GM18951 (cell line): ENCODE data around the gene SLC22A7.
"Not testable (repeated sequence)": the region's sequence is repeated elsewhere in the genome, so short reads cannot be mapped to it uniquely, and the experiment has no call there.

Experiments used
- POLR2A ChIP-seq: IDR thresholded peaks from 4 replicates; pipeline ENCODE4 v1.6.1; 2011; ENCODE audit warnings: mild to moderate bottlenecking; ENCODE audit not compliant: insufficient read length, insufficient read depth; ENCODE audit errors: extremely low read depth
- in situ Hi-C: fragments of 300-500 bp; cut with MboI; formaldehyde crosslinking; loops from one replicate; pipeline ENCODE4 v1.12.0; 2022; ENCODE audit warnings: low sequenced_read_pairs, mixed read lengths, inconsistent platforms; ENCODE audit not compliant: unreplicated experiment

SLC22A7 gene

DNA sequence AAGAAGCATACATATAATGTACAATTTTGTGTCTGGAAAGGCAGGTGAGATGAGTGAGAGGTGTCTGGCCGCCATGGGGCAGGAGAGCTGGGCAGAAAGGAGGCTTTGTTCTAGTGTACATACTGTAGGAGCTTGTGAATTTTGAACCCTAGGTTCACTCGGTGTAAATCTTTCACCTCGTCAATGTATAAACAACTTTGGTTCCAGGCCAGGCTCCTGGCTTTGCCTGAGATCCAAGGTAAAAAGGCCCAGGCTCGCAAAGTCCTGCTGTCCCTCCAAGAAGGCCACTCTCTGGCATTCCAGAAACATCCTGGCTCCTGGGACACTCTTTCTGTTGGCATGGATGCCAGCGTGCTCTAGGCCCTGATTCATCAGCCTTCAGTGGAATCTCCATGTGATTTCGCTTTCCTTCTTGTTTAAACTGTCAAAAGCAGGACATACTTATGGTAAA is 7.1 kb upstream of the SLC22A7 start:
- in situ Hi-C loops: no loop called here
- TF ChIP-seq POLR2A: no peak

DNA sequence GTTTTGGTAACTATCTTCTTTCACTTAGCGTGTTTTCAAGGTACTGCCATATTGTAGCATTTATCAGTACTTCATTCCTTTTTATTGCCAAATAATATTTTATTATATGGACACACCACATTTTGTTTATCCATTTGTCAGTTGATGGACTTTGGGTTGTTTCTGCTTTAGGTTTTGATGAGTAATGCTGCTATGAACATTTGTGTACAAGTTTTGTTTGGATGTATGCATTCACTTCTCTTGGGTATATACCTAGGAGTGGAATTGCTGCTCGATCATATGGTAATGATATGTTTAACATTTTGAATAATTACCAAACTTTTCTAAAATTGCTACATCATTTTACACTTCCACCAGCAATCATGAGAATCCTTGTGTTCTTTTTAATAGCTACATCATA is 6.4 kb upstream of the SLC22A7 start:
- no peak for TF ChIP-seq POLR2A
- in situ Hi-C loops: no loop called here

DNA sequence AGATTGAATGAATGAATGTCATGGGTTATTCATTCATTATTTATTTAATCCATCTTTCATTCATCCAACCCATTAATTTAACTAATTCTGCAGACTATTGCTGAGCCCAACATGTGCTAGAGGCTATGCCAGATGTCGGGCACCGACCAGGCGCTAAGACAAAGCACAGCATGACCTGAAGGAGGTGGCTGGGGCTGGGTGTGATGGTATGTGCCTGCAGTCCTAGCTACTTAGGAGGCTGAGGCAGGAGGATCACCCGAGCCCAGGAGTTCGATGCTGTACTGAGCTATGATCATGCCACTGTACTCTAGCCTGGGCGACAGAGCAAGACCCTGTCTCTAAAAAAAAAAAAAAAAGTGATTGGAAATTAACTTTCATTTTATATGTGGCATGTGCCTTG is 5.7 kb upstream of the SLC22A7 start:
- TF ChIP-seq POLR2A: no peak
- in situ Hi-C loops: no loop called here

DNA sequence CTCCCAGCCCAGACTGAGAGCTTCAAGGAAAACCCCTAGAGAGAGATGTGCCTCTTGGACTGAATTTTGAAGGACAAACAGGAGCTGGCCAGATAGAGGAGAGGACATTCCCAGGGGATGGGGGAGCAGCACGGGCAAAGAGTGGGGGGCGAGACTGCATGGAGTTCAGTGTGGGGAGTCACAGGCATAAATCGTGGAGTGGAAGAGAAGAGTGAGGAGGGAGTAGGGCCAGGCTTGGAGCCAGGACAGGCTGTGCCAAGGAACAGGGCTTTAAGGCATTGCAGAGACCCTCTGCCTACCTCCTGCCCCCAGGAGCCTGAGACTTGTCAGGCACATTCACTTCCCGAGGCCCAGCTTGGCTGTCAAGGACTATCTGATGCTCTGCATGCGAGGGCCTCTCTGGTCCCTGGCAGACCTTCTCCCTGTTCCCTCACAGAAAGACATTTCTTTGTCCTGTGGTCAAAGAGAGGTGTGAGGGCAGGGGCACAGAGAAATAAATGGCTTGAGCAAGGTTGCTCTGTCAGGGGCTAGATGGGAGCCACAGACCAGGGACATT is 5.2 kb upstream of the SLC22A7 start:
- in situ Hi-C loops: no loop called here
- no peak for TF ChIP-seq POLR2A

DNA sequence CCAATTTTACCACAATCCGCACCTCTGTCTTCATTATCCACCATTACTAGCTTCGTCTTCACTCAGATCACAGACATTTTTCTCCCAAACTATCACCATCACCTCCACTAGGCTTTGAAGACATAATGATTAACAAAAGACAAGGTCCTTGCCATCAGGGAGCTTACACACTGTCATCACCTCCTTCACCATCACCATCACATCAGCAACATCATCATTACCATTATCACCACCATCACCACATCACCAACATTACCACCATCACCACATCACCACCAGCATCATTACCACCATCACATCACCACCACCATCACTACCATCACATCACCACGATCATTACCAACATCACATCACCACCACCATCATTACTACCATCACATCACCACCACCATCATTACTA is 4.4 kb upstream of the SLC22A7 start:
- no peak for TF ChIP-seq POLR2A
- in situ Hi-C loops: no loop called here

DNA sequence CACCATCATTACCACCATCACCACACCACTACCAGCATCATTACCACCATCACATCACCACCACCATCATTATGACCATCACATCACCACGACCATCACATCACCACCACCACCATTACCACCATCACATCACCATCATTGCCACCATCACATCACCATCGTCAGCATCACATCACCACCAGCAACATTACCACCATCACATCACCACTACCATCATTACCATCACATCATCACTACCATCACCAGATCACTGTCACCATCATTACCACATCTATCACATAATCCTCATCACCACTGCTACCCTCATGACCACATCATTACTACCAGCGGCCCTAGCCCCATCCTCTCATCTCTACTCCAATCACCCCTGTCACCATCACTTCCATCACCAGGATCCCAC is 3.5 kb upstream of the SLC22A7 start:
- in situ Hi-C loops: no loop called here
- no peak for TF ChIP-seq POLR2A

DNA sequence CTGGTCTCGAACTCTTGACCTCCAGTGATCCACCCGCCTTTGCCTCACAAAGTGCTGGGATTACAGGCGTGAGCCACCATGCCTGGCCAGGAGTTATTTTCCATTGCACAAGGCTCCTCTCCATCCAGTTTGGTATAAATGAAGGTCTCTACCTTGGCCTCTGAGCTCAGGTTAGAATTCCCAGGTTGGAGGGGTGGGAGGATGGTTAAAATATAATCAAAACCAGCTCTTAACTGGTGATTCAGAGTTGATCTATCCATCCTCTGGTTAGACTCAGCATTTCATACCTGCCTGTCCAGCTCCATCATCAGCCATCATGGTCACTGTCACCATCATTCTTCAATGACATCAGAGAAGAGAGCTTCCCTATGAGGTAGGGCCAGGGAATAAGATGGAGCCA is 2.6 kb upstream of the SLC22A7 start:
- no peak for TF ChIP-seq POLR2A
- in situ Hi-C loops: no loop called here

DNA sequence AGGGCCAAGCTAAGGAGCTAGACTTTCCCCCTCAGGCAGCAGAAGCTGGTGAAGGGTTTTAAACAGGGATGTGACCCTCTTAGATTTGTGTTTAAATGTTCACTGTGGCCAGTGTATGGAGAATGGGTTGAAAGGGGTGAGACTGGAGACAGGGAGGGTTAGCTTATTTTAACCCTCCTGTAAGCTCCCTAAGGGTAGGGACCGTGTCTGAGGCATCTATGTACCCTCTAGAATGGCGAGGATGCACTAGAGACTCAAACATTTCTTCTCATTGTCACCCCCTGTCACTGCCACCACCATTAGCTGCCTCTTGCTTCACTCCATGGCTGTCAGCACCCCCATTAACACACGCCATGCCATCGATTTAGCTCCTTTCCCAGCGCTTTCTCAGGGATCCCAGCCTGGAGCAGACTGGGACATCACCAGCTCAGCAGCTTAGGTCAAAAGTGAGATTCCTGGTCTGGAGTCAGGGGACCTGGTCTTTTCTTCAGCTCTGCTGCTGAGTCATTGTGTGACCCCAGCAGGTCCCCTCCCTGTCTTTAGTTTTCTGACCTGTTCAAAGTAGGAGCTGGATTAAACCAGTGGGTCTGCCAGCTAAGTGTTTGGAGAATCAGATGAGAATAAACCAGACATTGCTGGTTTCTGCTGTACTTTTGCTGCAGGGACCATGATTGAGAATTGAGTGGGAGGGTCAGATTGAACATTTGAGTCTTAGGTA is 1.1 kb upstream of the SLC22A7 start:
- TF ChIP-seq POLR2A: no peak
- in situ Hi-C loops: no loop called here

DNA sequence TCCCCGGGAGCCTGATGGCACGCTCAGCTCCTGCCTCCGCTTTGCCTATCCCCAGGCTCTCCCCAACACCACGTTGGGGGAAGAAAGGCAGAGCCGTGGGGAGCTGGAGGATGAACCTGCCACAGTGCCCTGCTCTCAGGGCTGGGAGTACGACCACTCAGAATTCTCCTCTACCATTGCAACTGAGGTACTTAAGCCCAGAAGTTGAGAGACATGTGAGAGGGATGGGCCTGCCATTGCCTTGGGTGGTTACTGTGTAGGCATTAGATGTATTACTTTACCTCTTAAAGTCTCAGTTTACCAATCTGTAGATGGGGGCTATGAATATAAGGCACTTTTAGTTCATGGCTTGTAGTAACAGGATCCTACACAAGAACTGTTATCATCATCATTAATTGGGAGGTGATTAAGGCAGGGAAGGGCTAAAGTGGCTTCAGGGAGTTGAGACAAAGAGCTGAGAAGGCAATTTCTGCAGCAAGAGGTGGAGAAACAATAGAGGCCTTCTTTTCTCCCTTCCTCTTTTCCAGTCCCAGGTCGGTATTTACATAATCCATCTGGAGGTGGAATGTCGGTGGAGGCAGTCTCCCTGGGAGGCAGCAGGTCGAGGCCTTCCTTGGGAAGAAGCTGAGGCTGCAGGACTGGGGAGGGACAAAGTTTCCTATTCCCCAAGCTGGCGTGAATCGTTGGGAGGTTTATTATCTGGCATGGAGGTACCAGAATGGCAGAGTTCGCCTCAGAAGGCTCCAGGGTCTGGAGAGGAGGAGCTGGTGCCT is 691 bp downstream of the SLC22A7 start:
- no peak for TF ChIP-seq POLR2A
- in situ Hi-C loops: no loop called here

DNA sequence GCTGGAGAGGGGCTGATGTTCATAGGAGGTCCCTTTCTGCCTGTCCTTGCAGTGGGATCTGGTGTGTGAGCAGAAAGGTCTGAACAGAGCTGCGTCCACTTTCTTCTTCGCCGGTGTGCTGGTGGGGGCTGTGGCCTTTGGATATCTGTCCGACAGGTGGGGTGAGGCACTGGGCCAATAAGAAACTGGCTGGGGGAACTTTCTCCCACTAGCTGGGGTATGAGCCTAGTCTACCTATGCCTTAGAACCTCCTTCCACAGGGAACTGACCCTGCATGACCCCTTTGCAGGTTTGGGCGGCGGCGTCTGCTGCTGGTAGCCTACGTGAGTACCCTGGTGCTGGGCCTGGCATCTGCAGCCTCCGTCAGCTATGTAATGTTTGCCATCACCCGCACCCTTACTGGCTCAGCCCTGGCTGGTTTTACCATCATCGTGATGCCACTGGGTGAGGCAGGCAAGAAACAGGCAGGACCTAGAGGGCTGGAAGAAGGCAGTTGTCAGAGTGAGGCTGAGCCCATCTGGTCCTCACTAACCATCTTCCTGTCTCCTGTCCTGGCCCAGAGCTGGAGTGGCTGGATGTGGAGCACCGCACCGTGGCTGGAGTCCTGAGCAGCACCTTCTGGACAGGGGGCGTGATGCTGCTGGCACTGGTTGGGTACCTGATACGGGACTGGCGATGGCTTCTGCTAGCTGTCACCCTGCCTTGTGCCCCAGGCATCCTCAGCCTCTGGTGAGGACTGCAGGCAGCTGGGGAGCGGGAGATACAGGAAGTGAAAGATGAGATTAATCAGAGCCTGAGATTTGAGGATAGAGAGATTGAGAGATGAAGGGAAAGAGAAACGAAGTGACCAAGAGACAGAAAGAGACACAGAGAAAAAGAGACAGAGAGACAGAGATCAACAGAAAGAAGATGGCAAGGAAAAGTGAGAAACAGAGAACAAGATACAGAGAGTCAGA is 1.6 kb downstream of the SLC22A7 start:
- in situ Hi-C loops: no loop called here
- TF ChIP-seq POLR2A: no peak

DNA sequence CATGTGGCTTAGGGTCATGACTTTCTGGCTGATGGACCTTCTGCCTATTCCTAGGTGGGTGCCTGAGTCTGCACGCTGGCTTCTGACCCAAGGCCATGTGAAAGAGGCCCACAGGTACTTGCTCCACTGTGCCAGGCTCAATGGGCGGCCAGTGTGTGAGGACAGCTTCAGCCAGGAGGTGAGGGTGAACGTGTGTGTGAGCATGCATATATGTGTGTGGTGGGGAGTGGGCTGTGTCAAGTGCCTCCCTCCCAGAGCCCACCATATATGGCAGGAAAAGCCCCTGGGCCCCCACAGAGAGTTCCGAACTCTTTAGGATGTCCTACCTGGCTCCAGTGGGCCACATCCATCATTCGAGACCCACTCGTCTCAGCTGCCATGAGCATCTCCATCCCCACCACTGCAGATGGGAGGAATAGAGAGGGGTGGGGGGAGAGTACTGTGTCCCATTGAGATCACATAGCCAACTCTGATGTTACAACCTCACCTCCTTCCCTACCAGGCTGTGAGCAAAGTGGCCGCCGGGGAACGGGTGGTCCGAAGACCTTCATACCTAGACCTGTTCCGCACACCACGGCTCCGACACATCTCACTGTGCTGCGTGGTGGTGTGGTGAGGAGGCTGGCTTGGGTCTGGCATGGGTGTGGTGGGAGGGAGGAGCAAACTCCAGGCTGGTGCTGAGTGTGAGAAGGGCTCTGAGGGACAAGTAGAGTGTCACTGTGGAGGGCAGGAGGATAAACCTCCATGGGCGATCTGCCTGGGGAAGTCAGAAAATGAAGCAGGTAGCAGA is 3.2 kb downstream of the SLC22A7 start:
- no peak for TF ChIP-seq POLR2A

DNA sequence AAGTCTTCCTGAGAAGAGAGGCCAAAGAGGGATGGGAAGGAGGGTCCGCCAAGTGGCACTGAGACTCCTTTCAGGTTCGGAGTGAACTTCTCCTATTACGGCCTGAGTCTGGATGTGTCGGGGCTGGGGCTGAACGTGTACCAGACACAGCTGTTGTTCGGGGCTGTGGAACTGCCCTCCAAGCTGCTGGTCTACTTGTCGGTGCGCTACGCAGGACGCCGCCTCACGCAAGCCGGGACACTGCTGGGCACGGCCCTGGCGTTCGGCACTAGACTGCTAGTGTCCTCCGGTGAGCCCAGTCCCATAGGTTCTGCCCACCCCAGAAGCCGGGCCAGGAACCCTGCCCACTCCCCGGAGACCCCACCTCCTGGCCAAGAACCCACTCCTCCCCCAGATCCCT is 4.1 kb downstream of the SLC22A7 start:
- no peak for TF ChIP-seq POLR2A
- in situ Hi-C loops: no loop called here

More for the DNA sequence above, 3.2 kb downstream of the SLC22A7 start:
- in situ Hi-C loops: no loop called here

DNA sequence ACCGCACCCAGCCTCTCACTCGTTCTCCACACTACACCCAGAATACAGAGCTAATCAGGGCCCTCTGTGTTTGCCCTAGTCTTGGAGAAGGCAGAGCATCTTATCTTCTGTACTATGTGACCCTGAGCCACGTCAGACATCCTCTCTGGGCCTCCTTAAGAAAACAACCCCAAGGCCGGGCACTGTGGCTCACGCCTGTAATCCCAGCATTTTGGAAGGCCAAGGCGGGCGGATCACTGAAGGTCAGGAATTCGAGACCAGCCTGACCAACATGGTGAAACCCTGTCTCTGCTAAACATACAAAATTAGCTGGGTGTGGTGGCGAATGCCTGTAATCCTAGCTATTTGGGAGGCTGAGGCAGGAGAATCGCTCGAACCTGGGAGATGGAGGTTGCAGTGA is 4.9 kb downstream of the SLC22A7 start:
- in situ Hi-C loops: not testable (repeated sequence)
